ENCODE results near the gene SMCO4. TPM values are rescaled to one million over a fixed set of nuclear protein-coding genes. Genes with fewer than 3 reads are reported as not detected.

SMCO4 gene
- total RNA-seq, 1 experiment from 2014 or later: 14.1 TPM

GRCh38 chr11:93512073-93512475 lies 31.1 kb downstream of the SMCO4 start:
- Histone ChIP-seq H3K9me3 (ENCODE audit: control insufficient read depth, insufficient read depth, low read depth, low read length) (no peaks in the 10 kb centered on the region), H3K4me1 (ENCODE audit: control insufficient read depth, insufficient read depth, low read length) (no peaks in the 10 kb centered on the region), H3K27ac (ENCODE audit: low read length) (no peak overlapping the region), H3K4me3 (ENCODE audit: low read depth in 2 of 2, low read length in 2 of 2) (no peak overlapping the region), H3K27me3 (ENCODE audit: control insufficient read depth, insufficient read depth, low read length) (no peaks in the 10 kb centered on the region), H3K36me3 (ENCODE audit: control insufficient read depth, insufficient read depth, low read length) (no peaks in the 10 kb centered on the region)
- TF ChIP-seq, protein P1, sequence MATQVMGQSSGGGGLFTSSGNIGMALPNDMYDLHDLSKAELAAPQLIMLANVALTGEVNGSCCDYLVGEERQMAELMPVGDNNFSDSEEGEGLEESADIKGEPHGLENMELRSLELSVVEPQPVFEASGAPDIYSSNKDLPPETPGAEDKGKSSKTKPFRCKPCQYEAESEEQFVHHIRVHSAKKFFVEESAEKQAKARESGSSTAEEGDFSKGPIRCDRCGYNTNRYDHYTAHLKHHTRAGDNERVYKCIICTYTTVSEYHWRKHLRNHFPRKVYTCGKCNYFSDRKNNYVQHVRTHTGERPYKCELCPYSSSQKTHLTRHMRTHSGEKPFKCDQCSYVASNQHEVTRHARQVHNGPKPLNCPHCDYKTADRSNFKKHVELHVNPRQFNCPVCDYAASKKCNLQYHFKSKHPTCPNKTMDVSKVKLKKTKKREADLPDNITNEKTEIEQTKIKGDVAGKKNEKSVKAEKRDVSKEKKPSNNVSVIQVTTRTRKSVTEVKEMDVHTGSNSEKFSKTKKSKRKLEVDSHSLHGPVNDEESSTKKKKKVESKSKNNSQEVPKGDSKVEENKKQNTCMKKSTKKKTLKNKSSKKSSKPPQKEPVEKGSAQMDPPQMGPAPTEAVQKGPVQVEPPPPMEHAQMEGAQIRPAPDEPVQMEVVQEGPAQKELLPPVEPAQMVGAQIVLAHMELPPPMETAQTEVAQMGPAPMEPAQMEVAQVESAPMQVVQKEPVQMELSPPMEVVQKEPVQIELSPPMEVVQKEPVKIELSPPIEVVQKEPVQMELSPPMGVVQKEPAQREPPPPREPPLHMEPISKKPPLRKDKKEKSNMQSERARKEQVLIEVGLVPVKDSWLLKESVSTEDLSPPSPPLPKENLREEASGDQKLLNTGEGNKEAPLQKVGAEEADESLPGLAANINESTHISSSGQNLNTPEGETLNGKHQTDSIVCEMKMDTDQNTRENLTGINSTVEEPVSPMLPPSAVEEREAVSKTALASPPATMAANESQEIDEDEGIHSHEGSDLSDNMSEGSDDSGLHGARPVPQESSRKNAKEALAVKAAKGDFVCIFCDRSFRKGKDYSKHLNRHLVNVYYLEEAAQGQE (IDR thresholded peaks at IDR 0.05; ENCODE audit: insufficient read depth in 1 of 2, low read depth in 2 of 2, low read length in 1 of 2): no peak
- TF ChIP-seq SIN3A (IDR thresholded peaks at IDR 0.05; ENCODE audit: borderline replicate concordance, insufficient read depth, low read depth, low read length) (no peak), CTCF (IDR thresholded peaks at IDR 0.05) (no peak), TCF7L2 (IDR thresholded peaks at IDR 0.05; ENCODE audit: low read depth, low read length) (no peak), POLR2AphosphoS5 (IDR thresholded peaks at IDR 0.05; ENCODE audit: low read depth, low read length) (no peak)
- no TSS peak for BruUV-seq (replicated peaks)
- intact Hi-C loops (cut with micrococcal nuclease; ENCODE audit: unreplicated experiment) (no loop called here), in situ Hi-C loops (cut with HindIII; ENCODE audit: low pct_unique_long_range_greater_than_20kb, low sequenced_read_pairs) (no loop called here)
- DNase-seq (ENCODE audit: low read depth, low spot score): no peak
- ChIA-PET POLR2A (no interaction called here), CTCF (no interaction called here)
- ATAC-seq: no peak

DNA sequence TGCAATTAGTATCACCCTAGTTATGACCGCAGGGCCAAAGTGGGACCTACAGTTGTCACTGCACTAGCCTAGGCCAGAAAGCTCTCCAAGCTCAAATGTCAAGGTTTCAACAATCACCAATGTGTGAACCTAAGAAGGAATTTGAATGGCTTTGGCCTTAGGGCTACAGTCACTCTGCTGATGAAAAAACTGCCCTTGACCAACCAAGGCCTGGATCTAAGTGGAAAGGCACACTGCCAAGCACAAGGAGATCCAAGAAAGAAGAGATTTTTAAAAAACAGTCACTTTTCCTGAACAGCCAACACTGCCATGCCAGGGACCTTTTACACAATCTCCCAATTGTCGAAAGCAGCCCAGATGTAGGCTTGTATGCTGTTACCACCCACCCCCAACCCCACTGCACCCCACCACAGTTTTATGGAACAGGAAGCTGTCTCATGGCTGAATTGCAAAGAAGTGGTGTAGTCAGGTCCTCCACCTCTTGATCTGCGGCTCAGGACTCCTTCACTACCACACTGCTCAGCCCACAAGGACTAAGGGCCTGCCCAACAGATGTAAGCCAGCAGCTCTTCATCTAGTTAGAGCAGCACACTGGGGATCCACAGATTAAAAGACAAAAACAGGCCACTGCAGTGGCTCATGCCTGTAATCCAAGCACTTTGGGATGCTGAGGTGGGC lies 32.9 kb downstream of the SMCO4 start:
- intact Hi-C loops (cut with micrococcal nuclease; ENCODE audit: unreplicated experiment) (no loop called here), in situ Hi-C loops (cut with HindIII; ENCODE audit: low pct_unique_long_range_greater_than_20kb, low sequenced_read_pairs) (no loop called here)
- Histone ChIP-seq H3K9me3 (ENCODE audit: control insufficient read depth, insufficient read depth, low read depth, low read length) (no peaks in the 10 kb centered on the region), H3K4me3 (ENCODE audit: low read depth in 2 of 2, low read length in 2 of 2) (no peak overlapping the region), H3K27ac (ENCODE audit: low read length) (no peak overlapping the region), H3K4me1 (ENCODE audit: control insufficient read depth, insufficient read depth, low read length) (no peaks in the 10 kb centered on the region), H3K36me3 (ENCODE audit: control insufficient read depth, insufficient read depth, low read length) (no peaks in the 10 kb centered on the region), H3K27me3 (ENCODE audit: control insufficient read depth, insufficient read depth, low read length) (no peaks in the 10 kb centered on the region)
- POLR2A ChIA-PET: no interaction called here
- no TSS peak for BruUV-seq (replicated peaks)
- CTCF ChIA-PET: no interaction called here
- no peak for DNase-seq (ENCODE audit: low read depth, low spot score)
- ATAC-seq: no peak
- TF ChIP-seq SIN3A (IDR thresholded peaks at IDR 0.05; ENCODE audit: borderline replicate concordance, insufficient read depth, low read depth, low read length) (no peak), TCF7L2 (IDR thresholded peaks at IDR 0.05; ENCODE audit: low read depth, low read length) (no peak), CTCF (IDR thresholded peaks at IDR 0.05) (no peak), POLR2AphosphoS5 (IDR thresholded peaks at IDR 0.05; ENCODE audit: low read depth, low read length) (no peak)
- TF ChIP-seq, protein P1 (IDR thresholded peaks at IDR 0.05; ENCODE audit: insufficient read depth in 1 of 2, low read depth in 2 of 2, low read length in 1 of 2): no peak

Data from Panc1 (cell line).